ENCODE data around the gene PLB1. TPM values are rescaled to one million over a fixed set of nuclear protein-coding genes. Genes with fewer than 3 reads are reported as not detected.
A peak's percentile ranks its signal among the peaks of the same experiment; 100 is the strongest.

PLB1 gene
- polyA plus RNA-seq, 2 of the 4 experiments (the other 2 are of a cell fraction) = 0.26 to 1.4 TPM

DNA sequence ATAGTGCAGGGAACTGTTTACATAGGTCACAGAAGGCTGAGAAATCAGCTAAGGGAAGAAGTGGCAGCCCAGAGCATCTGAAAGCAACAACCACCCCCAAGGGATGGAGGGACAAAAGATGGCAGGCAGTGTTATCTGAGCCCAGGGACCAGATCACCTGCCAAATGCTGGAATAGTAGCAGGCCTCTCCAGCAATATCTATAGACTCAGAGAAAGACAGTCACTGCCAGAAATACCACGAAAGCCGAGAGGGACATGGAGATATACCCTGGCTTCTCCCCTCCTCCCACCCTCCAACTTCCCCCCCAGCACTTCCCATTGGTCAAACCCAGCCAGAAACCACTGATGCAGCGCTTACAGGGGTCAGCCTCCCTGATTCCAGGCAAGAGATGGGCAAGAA, 197.4 kb downstream of the PLB1 start:
- TF ChIP-seq ESRRA (IDR thresholded peaks at IDR 0.05; ENCODE audit: borderline replicate concordance, low read length) = no peak
- no peak for FAIRE-seq
- Histone ChIP-seq H3K27ac (peak overlapping the region in 1 of 2 experiments; percentile 22; a peak in 2 of 6 replicates), H3K4me3 (no peak overlapping the region), H3K4me2 (no peak overlapping the region), H3K9me3 (no peaks in the 10 kb centered on the region), H3K4me1 (peaks cover 14% of the 10 kb centered on the region)
- POLR2A ChIA-PET = no interaction called here
- DNase-seq (ENCODE audit: low read depth in 1 of 2, low spot score in 1 of 2) = no peak
- no peak for ATAC-seq
- CTCF ChIA-PET = interaction anchor here (0.7 to 1.1 kb wide), 2 partner anchors 29 to 32 kb away, joined by 3 to 4 read pairs; no protein-coding TSS in a partner anchor
- 95% methylated on average over 3 of the region's 3 CpGs for WGBS (ENCODE audit: missing lambda C conversion rate)

Small RNA genes lying within 50 kb of the gene (small RNA-seq; reads per million reads assigned to genes)
- gene RNA5SP89 = 0 reads per million in 6 experiments
- 0 reads per million in 6 experiments for gene SNRPGP7

Other genes with a start within 250 kb of the PLB1 start
- gene FOSL2, start 103.2 kb upstream of the PLB1 start, polyA plus RNA-seq (2011; rRNA removed) = 45.7 and 50.6 TPM in 2 replicates
- gene FOSL2, start 103.2 kb upstream of the PLB1 start, polyA plus RNA-seq (2017; fragmentation: RNase III; extraction: RNeasy Plus Mini Kit Qiagen cat#74134 plus additional on column Dnase treatment) = 68.1 to 73.4 TPM (median 69.0 TPM) in 3 replicates

All from A549 (cell line).